ENCODE results near the gene FREM3.
"Not testable (repeated sequence)": the region's sequence is repeated elsewhere in the genome, so short reads cannot be mapped to it uniquely, and the experiment has no call there.

Gene FREM3

GRCh38 chr4:143581331-143581946, 119.0 kb downstream of the FREM3 start:
- DNase-seq (ENCODE audit: low read depth in 2 of 2): no peak

GRCh38 chr4:143575331-143575730, 125.1 kb downstream of the FREM3 start:
- DNase-seq (ENCODE audit: low read depth in 2 of 2): no peak

GRCh38 chr4:143564472-143564871, 136.0 kb downstream of the FREM3 start:
- no peak for DNase-seq (ENCODE audit: low read depth in 2 of 2)

GRCh38 chr4:143559757-143560147, 140.7 kb downstream of the FREM3 start:
- peak in 1 of 2 donors; percentile 9 for DNase-seq (ENCODE audit: low read depth in 2 of 2)

- peak; percentile 50 to 51 for DNase-seq (ENCODE audit: low read depth in 2 of 2)
Measured at GRCh38 chr4:143558823-143559756, 141.4 kb downstream of the FREM3 start.

- no peak for DNase-seq (ENCODE audit: low read depth in 2 of 2)
Measured at GRCh38 chr4:143558286-143558685, 142.2 kb downstream of the FREM3 start.

- no peak for DNase-seq (ENCODE audit: low read depth in 2 of 2)
Measured at GRCh38 chr4:143555676-143556075, 144.8 kb downstream of the FREM3 start.

GRCh38 chr4:143554728-143555597, 145.5 kb downstream of the FREM3 start:
- DNase-seq (ENCODE audit: low read depth in 2 of 2): no peak

GRCh38 chr4:143549928-143550327, 150.5 kb downstream of the FREM3 start:
- DNase-seq (ENCODE audit: low read depth in 2 of 2): no peak

GRCh38 chr4:143539670-143540023, 160.8 kb downstream of the FREM3 start:
- DNase-seq (ENCODE audit: low read depth in 2 of 2): no peak

GRCh38 chr4:143538979-143539669, 161.4 kb downstream of the FREM3 start:
- no peak for DNase-seq (ENCODE audit: low read depth in 2 of 2)

- DNase-seq (ENCODE audit: low read depth in 2 of 2): no peak
Measured at GRCh38 chr4:143531788-143532491, 168.5 kb downstream of the FREM3 start.

GRCh38 chr4:143531380-143531779, 169.1 kb downstream of the FREM3 start:
- no peak for DNase-seq (ENCODE audit: low read depth in 2 of 2)

- not testable (repeated sequence) for DNase-seq (ENCODE audit: low read depth in 2 of 2)
Measured at GRCh38 chr4:143528046-143528445, 172.4 kb downstream of the FREM3 start.

Data from activated CD4-positive, alpha-beta T cell treated with anti-CD3 and anti-CD28 coated beads for 24 hours (primary cell).